ENCODE data around the gene SBF2.

- TF ChIP-seq GATA2 (IDR thresholded peaks at IDR 0.05; ENCODE audit: low read depth, low read length), result no peak
- TF ChIP-seq GATA3 (IDR thresholded peaks at IDR 0.05; ENCODE audit: low read depth, low read length), result no peak
These were observed 555.9 kb downstream of the SBF2 start for GRCh38 chr11:9738116-9738515.

All from SH-SY5Y (cell line).